HepG2 (cell line): ENCODE results near the gene ZNF454. TPM values are rescaled to one million over a fixed set of nuclear protein-coding genes. Genes with fewer than 3 reads are reported as not detected.

Experiments used
- FOXC1 ChIP-seq: sonication (generic); formaldehyde crosslinking; IDR thresholded peaks from 2 replicates; pipeline ENCODE4 v1.8.0; 2022; ENCODE audit warnings: mild to moderate bottlenecking, missing genetic modification reagents, borderline replicate concordance
- KDM4B ChIP-seq: sonication (generic); formaldehyde crosslinking; IDR thresholded peaks from 2 replicates; pipeline ENCODE4 v1.4.0; 2020; ENCODE audit warnings: missing genetic modification reagents
- NR2F6 ChIP-seq, 2 experiments: IDR thresholded peaks; 2 replicates each; pipeline ENCODE4 v1.6.1; 2016; ENCODE audit warnings: antibody characterized with exemption in 1 of 2, mild to moderate bottlenecking in 1 of 2
- SP140L ChIP-seq: sonication (generic); formaldehyde crosslinking; IDR thresholded peaks from 2 replicates; pipeline ENCODE4 v1.4.0; 2020; ENCODE audit warnings: missing genetic modification reagents, borderline replicate concordance
- SP4 ChIP-seq: sonication (generic); formaldehyde crosslinking; IDR thresholded peaks from 2 replicates; pipeline ENCODE4 v1.8.1; 2023; ENCODE audit warnings: mild to moderate bottlenecking, missing genetic modification reagents
- SRSF4 ChIP-seq: fragments of 200-400 bp; formaldehyde crosslinking; IDR thresholded peaks from one replicate; pipeline ENCODE4 v1.6.1; 2018; ENCODE audit warnings: mild to moderate bottlenecking, low read depth, low read length, moderate library complexity; ENCODE audit not compliant: poor library complexity, severe bottlenecking
- TMF1 ChIP-seq: sonication (generic); formaldehyde crosslinking; IDR thresholded peaks from 2 replicates; pipeline ENCODE4 v1.8.1; 2022; ENCODE audit warnings: low read depth, missing genetic modification reagents
- ZBTB1 ChIP-seq: sonication (generic); formaldehyde crosslinking; IDR thresholded peaks from 2 replicates; pipeline ENCODE4 v1.4.0; 2020; ENCODE audit warnings: missing genetic modification reagents, borderline replicate concordance
- ZC3H4 ChIP-seq: sonication (generic); formaldehyde crosslinking; IDR thresholded peaks from 2 replicates; pipeline ENCODE4 v1.4.0; 2020; ENCODE audit warnings: missing genetic modification reagents, borderline replicate concordance
- ZNF33A ChIP-seq: sonication (generic); formaldehyde crosslinking; IDR thresholded peaks from 2 replicates; pipeline ENCODE4 v1.5.1; 2020; ENCODE audit warnings: missing genetic modification reagents, mild to moderate bottlenecking, moderate library complexity, borderline replicate concordance
- ZNF558 ChIP-seq: sonication (generic); formaldehyde crosslinking; IDR thresholded peaks from 2 replicates; pipeline ENCODE4 v1.9.0; 2022; ENCODE audit warnings: mild to moderate bottlenecking, missing genetic modification reagents, borderline replicate concordance
- ZNF562 ChIP-seq: sonication (generic); formaldehyde crosslinking; IDR thresholded peaks from 2 replicates; pipeline ENCODE4 v1.8.0; 2022; ENCODE audit warnings: missing genetic modification reagents, borderline replicate concordance
- ZNF570 ChIP-seq: sonication (generic); formaldehyde crosslinking; IDR thresholded peaks from 2 replicates; pipeline ENCODE4 v1.4.0; 2020; ENCODE audit warnings: mild to moderate bottlenecking, missing genetic modification reagents, borderline replicate concordance
- ZNF670 ChIP-seq: sonication (generic); formaldehyde crosslinking; IDR thresholded peaks from 2 replicates; pipeline ENCODE4 v1.8.0; 2022; ENCODE audit warnings: mild to moderate bottlenecking, missing genetic modification reagents, borderline replicate concordance
- ZNF713 ChIP-seq: sonication (generic); formaldehyde crosslinking; IDR thresholded peaks from 2 replicates; pipeline ENCODE4 v1.4.0; 2020; ENCODE audit warnings: mild to moderate bottlenecking, missing genetic modification reagents
- ZNF737 ChIP-seq: sonication (generic); formaldehyde crosslinking; IDR thresholded peaks from 2 replicates; pipeline ENCODE4 v1.5.0; 2020; ENCODE audit warnings: missing genetic modification reagents, mild to moderate bottlenecking, borderline replicate concordance
- ZNF781 ChIP-seq: sonication (generic); formaldehyde crosslinking; IDR thresholded peaks from 2 replicates; pipeline ENCODE4 v1.5.1; 2020; ENCODE audit warnings: borderline replicate concordance, mild to moderate bottlenecking, missing genetic modification reagents; ENCODE audit errors: not compliant biosample characterization
- ZNF891 ChIP-seq: sonication (generic); formaldehyde crosslinking; IDR thresholded peaks from 2 replicates; pipeline ENCODE4 v1.5.0; 2020; ENCODE audit warnings: mild to moderate bottlenecking, missing genetic modification reagents
- polyA plus RNA-seq, 8 experiments: library from polyadenylated mRNA; depleted of rRNA in 3 of 8; stranded (reverse) in 7 of 8; unstranded in 1 of 8; fragments of >200 nt; fragmentation: Illumina TruSeq in 4 of 8; extraction: Trizol in 4 of 8; gene quantifications; 2 replicates each; pipeline versions ENCODE4 v1.2.1 to v1.2.3, GENCODE V29; 2011 to 2016; ENCODE audit warnings: low read depth in 4 of 8, missing spikeins in 1 of 8, mixed read lengths in 1 of 8; ENCODE audit not compliant: insufficient read depth in 1 of 8
- total RNA-seq, 5 experiments: library from RNA; depleted of rRNA; stranded (reverse); fragments of >200 nt; fragmentation: Illumina TruSeq; extraction: Trizol; gene quantifications; 2 replicates each; pipeline ENCODE4 v1.2.3, GENCODE V29; 2016; ENCODE audit warnings: low read depth in 1 of 5
- TF ChIP-seq, protein P1 (sequence below): IDR thresholded peaks from 2 replicates; pipeline ENCODE4 v1.6.1; 2012; ENCODE audit warnings: low read length, improper control_type of control experiment
- TF ChIP-seq, protein P2 (sequence below): sonication (generic); formaldehyde crosslinking; IDR thresholded peaks from 2 replicates; pipeline ENCODE4 v1.5.0; 2020; ENCODE audit warnings: mild to moderate bottlenecking, missing genetic modification reagents, moderate library complexity
- TF ChIP-seq, protein P3 (sequence below): sonication (generic); formaldehyde crosslinking; IDR thresholded peaks from 2 replicates; pipeline ENCODE4 v1.8.1; 2023; ENCODE audit warnings: mild to moderate bottlenecking, moderate library complexity, missing genetic modification reagents
- TF ChIP-seq, protein P4 (sequence below): sonication (generic); formaldehyde crosslinking; IDR thresholded peaks from 2 replicates; pipeline ENCODE4 v1.8.1; 2023; ENCODE audit warnings: mild to moderate bottlenecking, missing genetic modification reagents

Gene ZNF454
- total and polyA plus RNA-seq, 2 of the 13 experiments (the other 11 are each of a cell fraction or from before 2014, with no cell fraction given), result 0.16 TPM; not detected in 1

DNA sequence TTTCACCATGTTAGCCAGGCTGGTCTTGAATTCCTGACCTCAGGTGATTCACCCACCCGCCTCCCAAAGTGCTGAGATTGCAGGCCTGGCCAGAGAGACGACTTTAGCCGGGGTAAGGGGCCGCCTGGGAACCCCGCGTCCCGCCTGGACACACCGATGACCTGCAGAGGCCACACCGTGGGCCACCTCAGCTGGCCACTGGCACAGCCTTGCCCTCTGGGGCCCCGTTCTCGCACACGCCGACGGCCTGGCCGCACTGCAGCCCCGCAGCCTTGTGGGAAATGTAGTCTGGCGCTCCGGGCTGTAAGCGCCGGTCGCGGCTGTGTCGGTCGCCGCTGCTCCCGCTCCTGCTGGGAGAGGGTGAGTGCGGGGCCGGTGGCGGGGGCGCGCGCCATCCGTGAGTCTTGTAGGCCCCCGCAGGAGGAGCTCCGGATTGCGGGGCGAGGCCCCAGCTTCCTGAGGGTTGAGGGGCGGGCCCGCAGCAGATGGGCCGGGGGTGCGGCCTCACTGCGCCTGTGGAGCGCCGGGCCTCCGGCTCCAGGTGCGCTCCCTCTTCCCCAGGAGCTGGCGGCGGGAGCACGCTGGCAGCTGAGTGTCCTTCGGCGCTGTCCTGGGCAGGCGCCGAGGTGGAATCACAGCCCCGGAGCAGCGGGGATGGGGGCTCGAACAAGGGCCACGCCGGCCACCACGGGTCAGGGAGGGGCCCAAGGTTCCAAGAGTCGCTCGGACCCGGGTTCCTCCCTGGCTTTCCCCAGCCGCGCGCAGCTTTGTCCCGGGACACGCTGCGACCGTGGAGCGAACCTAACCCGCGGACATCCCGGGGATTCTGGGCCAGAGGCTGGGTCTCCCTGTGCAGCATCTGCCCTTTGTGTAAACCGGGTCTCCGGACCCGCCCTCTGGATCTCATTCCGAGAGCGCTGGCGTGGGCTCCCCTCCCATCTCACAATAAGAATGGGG is 45.1 kb upstream of the ZNF454 start, which contains the start of gene ZFP2 (continued):
- TF ChIP-seq SP4 (CRISPR knock-in tag), result no peak
- TF ChIP-seq ZNF891 (CRISPR knock-in tag), result no peak
- no peak for TF ChIP-seq ZBTB1
- TF ChIP-seq ZNF713 (CRISPR knock-in tag), result no peak
- no peak for TF ChIP-seq TMF1 (CRISPR knock-in tag)
- no peak for TF ChIP-seq SRSF4
- no peak for TF ChIP-seq KDM4B (CRISPR knock-in tag)
- TF ChIP-seq, protein P1, sequence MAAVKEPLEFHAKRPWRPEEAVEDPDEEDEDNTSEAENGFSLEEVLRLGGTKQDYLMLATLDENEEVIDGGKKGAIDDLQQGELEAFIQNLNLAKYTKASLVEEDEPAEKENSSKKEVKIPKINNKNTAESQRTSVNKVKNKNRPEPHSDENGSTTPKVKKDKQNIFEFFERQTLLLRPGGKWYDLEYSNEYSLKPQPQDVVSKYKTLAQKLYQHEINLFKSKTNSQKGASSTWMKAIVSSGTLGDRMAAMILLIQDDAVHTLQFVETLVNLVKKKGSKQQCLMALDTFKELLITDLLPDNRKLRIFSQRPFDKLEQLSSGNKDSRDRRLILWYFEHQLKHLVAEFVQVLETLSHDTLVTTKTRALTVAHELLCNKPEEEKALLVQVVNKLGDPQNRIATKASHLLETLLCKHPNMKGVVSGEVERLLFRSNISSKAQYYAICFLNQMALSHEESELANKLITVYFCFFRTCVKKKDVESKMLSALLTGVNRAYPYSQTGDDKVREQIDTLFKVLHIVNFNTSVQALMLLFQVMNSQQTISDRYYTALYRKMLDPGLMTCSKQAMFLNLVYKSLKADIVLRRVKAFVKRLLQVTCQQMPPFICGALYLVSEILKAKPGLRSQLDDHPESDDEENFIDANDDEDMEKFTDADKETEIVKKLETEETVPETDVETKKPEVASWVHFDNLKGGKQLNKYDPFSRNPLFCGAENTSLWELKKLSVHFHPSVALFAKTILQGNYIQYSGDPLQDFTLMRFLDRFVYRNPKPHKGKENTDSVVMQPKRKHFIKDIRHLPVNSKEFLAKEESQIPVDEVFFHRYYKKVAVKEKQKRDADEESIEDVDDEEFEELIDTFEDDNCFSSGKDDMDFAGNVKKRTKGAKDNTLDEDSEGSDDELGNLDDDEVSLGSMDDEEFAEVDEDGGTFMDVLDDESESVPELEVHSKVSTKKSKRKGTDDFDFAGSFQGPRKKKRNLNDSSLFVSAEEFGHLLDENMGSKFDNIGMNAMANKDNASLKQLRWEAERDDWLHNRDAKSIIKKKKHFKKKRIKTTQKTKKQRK, result no peak
- TF ChIP-seq, protein P2, sequence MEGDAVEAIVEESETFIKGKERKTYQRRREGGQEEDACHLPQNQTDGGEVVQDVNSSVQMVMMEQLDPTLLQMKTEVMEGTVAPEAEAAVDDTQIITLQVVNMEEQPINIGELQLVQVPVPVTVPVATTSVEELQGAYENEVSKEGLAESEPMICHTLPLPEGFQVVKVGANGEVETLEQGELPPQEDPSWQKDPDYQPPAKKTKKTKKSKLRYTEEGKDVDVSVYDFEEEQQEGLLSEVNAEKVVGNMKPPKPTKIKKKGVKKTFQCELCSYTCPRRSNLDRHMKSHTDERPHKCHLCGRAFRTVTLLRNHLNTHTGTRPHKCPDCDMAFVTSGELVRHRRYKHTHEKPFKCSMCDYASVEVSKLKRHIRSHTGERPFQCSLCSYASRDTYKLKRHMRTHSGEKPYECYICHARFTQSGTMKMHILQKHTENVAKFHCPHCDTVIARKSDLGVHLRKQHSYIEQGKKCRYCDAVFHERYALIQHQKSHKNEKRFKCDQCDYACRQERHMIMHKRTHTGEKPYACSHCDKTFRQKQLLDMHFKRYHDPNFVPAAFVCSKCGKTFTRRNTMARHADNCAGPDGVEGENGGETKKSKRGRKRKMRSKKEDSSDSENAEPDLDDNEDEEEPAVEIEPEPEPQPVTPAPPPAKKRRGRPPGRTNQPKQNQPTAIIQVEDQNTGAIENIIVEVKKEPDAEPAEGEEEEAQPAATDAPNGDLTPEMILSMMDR (CRISPR knock-in tag), result no peak
- TF ChIP-seq, protein P3, sequence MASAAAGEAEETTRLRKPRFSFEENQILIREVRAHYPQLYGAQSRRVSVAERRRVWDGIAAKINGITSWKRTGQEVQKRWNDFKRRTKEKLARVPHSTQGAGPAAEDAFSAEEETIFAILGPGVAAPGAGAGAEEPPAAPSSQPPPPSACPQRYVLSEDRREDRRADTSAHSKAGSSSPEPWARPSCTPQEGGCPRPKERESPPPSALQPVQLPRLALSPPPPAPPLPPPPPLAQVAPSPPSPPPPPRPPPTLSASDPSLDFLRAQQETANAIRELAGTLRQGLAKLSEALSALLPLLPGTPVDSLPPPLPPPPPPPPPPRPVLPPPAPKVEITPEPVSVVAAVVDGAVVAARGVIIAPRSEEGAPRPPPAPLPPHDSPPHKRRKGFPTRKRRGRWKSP (CRISPR knock-in tag), result no peak
- TF ChIP-seq ZNF737, result no peak
- TF ChIP-seq, protein P4, sequence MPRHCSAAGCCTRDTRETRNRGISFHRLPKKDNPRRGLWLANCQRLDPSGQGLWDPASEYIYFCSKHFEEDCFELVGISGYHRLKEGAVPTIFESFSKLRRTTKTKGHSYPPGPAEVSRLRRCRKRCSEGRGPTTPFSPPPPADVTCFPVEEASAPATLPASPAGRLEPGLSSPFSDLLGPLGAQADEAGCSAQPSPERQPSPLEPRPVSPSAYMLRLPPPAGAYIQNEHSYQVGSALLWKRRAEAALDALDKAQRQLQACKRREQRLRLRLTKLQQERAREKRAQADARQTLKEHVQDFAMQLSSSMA (CRISPR knock-in tag), result no peak
- TF ChIP-seq ZNF558 (CRISPR knock-in tag), result no peak
- no peak for TF ChIP-seq ZNF33A (CRISPR knock-in tag)
- TF ChIP-seq ZNF562 (CRISPR knock-in tag), result 0 out of 2 replicates have a peak, but pooled peaks have one; percentile 29
- TF ChIP-seq ZNF570 (CRISPR knock-in tag), result no peak
- TF ChIP-seq SP140L (CRISPR knock-in tag), result no peak
- TF ChIP-seq ZC3H4 (CRISPR knock-in tag), result no peak
- TF ChIP-seq FOXC1 (CRISPR knock-in tag), result no peak
- no peak for TF ChIP-seq ZNF670 (CRISPR knock-in tag)
- no peak for TF ChIP-seq ZNF781
- no peak for TF ChIP-seq NR2F6 (IDR thresholded peaks at IDR 0.05)
- TF ChIP-seq NR2F6 (CRISPR knock-in tag; IDR thresholded peaks at IDR 0.05), result peak; percentile 51; the same call in 1 of the 2 replicates
